ENCODE measurements around the gene HIVEP2. TPM values are rescaled to one million over a fixed set of nuclear protein-coding genes. Genes with fewer than 3 reads are reported as not detected.

HIVEP2 gene
- total and polyA plus RNA-seq, 5 donors from 2014 or later: 9.7 to 76.7 (median 12.3) TPM

DNA sequence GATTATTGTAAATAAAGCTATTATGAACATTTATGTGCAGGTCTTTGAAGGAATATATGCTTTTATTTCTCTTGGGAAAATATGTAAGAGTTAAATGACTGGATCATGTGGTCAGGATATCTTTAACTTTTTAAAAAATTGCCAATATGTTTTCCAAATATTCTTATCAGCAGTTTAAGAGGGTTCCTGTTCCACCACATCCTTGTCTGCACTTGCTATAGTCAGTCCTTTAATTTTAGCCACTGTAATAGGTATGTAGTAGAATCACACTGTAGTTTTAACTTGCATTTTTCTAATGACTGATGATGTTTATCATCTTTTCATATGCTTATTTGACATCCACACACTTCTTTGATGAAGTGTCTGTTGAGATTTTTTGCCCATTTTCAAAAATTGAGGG lies 23.6 kb upstream of the HIVEP2 start:
- no peaks in the 10 kb centered on the region for H3K27me3 Mint-ChIP-seq
- no peak overlapping the region for H3K4me3 Mint-ChIP-seq
- Histone ChIP-seq H3K27ac (ENCODE audit: insufficient read depth, low read length, poor library complexity, severe bottlenecking) (no peak overlapping the region), H3K9me3 (ENCODE audit: control insufficient read depth in 2 of 2, low read length in 2 of 2) (no peaks in the 10 kb centered on the region), H3K4me1 (ENCODE audit: control insufficient read depth, insufficient read depth, low read length, poor library complexity, severe bottlenecking) (no peaks in the 10 kb centered on the region), H3K27me3 (ENCODE audit: control insufficient read depth, insufficient read depth, low read length) (no peaks in the 10 kb centered on the region), H3K36me3 (ENCODE audit: control insufficient read depth, insufficient read depth, low read length) (no peaks in the 10 kb centered on the region), H3K4me3 (ENCODE audit: low read depth, low read length) (no peak overlapping the region)
- H3K36me3 Mint-ChIP-seq: peaks cover 3% of the 10 kb centered on the region
- DNase-seq (no peak), ATAC-seq (ENCODE audit: low read depth in 2 of 2) (no peak)
- H3K27ac Mint-ChIP-seq: no peak overlapping the region
- H3K4me1 Mint-ChIP-seq: peaks cover 0 to 4% (median 0%) of the 10 kb centered on the region in 4 donors
- peaks cover 0 to 6% (median 0%) of the 10 kb centered on the region in 7 donors for H3K9me3 Mint-ChIP-seq

DNA sequence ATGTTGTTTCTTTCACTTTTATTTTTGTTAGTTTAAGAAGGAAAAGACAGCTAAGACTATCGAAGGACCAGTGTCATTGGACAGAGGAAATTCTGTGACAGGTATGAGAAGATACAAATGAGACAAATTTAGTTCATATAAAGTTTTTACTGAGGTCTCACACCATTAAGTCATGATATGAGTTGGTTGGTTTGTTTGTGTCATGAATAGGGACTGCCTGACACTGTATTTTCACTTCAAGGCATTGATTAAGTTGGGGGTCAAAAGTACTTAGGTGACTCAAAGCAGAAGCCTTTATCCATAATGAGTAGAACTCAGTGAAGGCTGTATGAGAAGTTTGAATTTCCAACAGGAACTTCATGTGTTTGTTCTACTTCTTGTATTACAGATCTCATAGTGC lies 21.3 kb upstream of the HIVEP2 start:
- Histone ChIP-seq H3K9me3 (ENCODE audit: control insufficient read depth in 2 of 2, low read length in 2 of 2) (no peaks in the 10 kb centered on the region), H3K4me1 (ENCODE audit: control insufficient read depth, insufficient read depth, low read length, poor library complexity, severe bottlenecking) (no peaks in the 10 kb centered on the region), H3K27ac (ENCODE audit: insufficient read depth, low read length, poor library complexity, severe bottlenecking) (no peak overlapping the region), H3K4me3 (ENCODE audit: low read depth, low read length) (no peak overlapping the region), H3K36me3 (ENCODE audit: control insufficient read depth, insufficient read depth, low read length) (no peaks in the 10 kb centered on the region), H3K27me3 (ENCODE audit: control insufficient read depth, insufficient read depth, low read length) (no peaks in the 10 kb centered on the region)
- DNase-seq: no peak
- H3K9me3 Mint-ChIP-seq: peaks cover 0 to 6% (median under 1%) of the 10 kb centered on the region in 7 donors
- H3K4me1 Mint-ChIP-seq: peaks cover 0 to 4% (median 0%) of the 10 kb centered on the region in 4 donors
- no peak for ATAC-seq (ENCODE audit: low read depth in 2 of 2)
- no peaks in the 10 kb centered on the region for H3K27me3 Mint-ChIP-seq
- no peak overlapping the region for H3K4me3 Mint-ChIP-seq
- H3K36me3 Mint-ChIP-seq: peaks cover 3% of the 10 kb centered on the region
- H3K27ac Mint-ChIP-seq: no peak overlapping the region

DNA sequence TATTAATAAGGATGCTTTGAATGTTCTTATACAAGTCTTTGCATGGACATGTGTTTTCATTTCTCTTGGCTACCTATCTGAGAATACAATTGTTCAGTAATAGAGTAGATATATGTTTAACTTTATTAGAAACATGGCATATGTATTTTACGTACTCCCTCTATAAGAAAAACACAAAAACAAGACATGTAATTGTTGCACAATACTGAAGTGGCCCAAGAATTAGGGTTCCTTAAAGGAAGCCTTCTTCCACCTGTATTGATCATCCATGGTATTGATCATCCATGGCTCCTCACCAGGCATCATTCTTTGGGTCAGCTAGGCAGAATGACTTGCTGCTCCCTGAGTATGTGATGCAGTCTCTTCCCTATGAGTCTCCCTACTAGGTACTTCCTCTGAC lies 20.2 kb upstream of the HIVEP2 start:
- Mint-ChIP-seq H3K4me1 (peaks cover 0 to 4% (median 0%) of the 10 kb centered on the region in 4 donors), H3K9me3 (peaks cover 0 to 8% (median 4%) of the 10 kb centered on the region in 7 donors), H3K27me3 (no peaks in the 10 kb centered on the region), H3K4me3 (no peak overlapping the region), H3K36me3 (peaks cover 8% of the 10 kb centered on the region), H3K27ac (no peak overlapping the region)
- no peaks in the 10 kb centered on the region for H3K36me3 ChIP-seq (ENCODE audit: control insufficient read depth, insufficient read depth, low read length)
- ATAC-seq (ENCODE audit: low read depth in 2 of 2) (no peak), DNase-seq (no peak)
- H3K4me3 ChIP-seq (ENCODE audit: low read depth, low read length): no peak overlapping the region
- no peak overlapping the region for H3K27ac ChIP-seq (ENCODE audit: insufficient read depth, low read length, poor library complexity, severe bottlenecking)
- H3K27me3 ChIP-seq (ENCODE audit: control insufficient read depth, insufficient read depth, low read length): no peaks in the 10 kb centered on the region
- H3K4me1 ChIP-seq (ENCODE audit: control insufficient read depth, insufficient read depth, low read length, poor library complexity, severe bottlenecking): no peaks in the 10 kb centered on the region
- no peaks in the 10 kb centered on the region for H3K9me3 ChIP-seq (ENCODE audit: control insufficient read depth in 2 of 2, low read length in 2 of 2)

DNA sequence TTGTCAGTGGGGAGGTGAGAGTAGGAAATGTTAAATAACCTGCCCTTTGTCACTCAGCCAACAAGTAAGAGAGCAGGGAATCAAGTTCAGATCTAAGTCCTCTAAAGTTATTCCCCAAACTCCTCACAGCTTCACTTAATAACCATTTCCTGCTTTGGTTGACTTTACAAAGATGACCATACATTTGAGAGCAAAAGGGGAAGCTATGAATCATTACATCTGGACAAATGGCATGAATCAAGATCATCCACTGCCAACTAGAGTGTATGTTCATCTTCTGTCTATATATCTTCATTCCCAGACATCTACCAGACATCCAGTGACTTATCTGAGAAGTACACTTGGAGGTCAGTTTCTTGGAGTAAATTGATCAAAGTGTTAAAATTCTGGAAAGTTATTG lies 15.1 kb upstream of the HIVEP2 start:
- H3K27me3 Mint-ChIP-seq: no peaks in the 10 kb centered on the region
- no peak overlapping the region for H3K27ac Mint-ChIP-seq
- peaks cover 8% of the 10 kb centered on the region for H3K36me3 Mint-ChIP-seq
- Histone ChIP-seq H3K36me3 (ENCODE audit: control insufficient read depth, insufficient read depth, low read length) (no peaks in the 10 kb centered on the region), H3K4me3 (ENCODE audit: low read depth, low read length) (no peak overlapping the region), H3K9me3 (ENCODE audit: control insufficient read depth in 2 of 2, low read length in 2 of 2) (no peaks in the 10 kb centered on the region), H3K27ac (ENCODE audit: insufficient read depth, low read length, poor library complexity, severe bottlenecking) (no peak overlapping the region), H3K4me1 (ENCODE audit: control insufficient read depth, insufficient read depth, low read length, poor library complexity, severe bottlenecking) (no peaks in the 10 kb centered on the region), H3K27me3 (ENCODE audit: control insufficient read depth, insufficient read depth, low read length) (no peaks in the 10 kb centered on the region)
- H3K9me3 Mint-ChIP-seq: peaks cover 0 to 8% (median 3%) of the 10 kb centered on the region in 7 donors
- no peak overlapping the region for H3K4me3 Mint-ChIP-seq
- no peak for ATAC-seq (ENCODE audit: low read depth in 2 of 2)
- DNase-seq: no peak
- no peaks in the 10 kb centered on the region for H3K4me1 Mint-ChIP-seq

DNA sequence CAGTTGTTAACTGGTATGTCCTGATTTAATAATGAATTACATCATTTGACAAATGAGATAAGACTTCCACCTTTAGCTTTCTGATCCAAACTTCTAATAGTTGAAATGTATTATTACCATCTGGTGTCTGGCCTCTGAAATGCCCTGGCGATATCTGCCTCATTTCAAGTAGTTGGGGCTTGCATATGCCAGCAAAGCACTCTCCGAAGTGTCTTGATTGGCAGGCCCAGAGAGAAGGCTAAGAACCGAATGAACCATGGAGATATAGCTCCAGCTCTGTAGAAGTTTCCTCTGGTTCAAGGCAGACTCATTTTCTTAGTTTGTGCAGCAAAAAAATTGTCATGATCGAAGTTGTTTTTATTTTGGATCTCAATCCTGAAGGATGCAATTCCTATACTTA lies 13.4 kb upstream of the HIVEP2 start:
- H3K4me1 ChIP-seq (ENCODE audit: control insufficient read depth, insufficient read depth, low read length, poor library complexity, severe bottlenecking): no peaks in the 10 kb centered on the region
- H3K36me3 ChIP-seq (ENCODE audit: control insufficient read depth, insufficient read depth, low read length): no peaks in the 10 kb centered on the region
- Mint-ChIP-seq H3K9me3 (peaks cover 0 to 8% (median 3%) of the 10 kb centered on the region in 7 donors), H3K27ac (no peak overlapping the region), H3K4me3 (no peak overlapping the region), H3K27me3 (no peaks in the 10 kb centered on the region), H3K36me3 (peaks cover 4% of the 10 kb centered on the region), H3K4me1 (peaks cover 0 to 6% (median 2%) of the 10 kb centered on the region in 4 donors)
- H3K27ac ChIP-seq (ENCODE audit: insufficient read depth, low read length, poor library complexity, severe bottlenecking): no peak overlapping the region
- no peaks in the 10 kb centered on the region for H3K27me3 ChIP-seq (ENCODE audit: control insufficient read depth, insufficient read depth, low read length)
- DNase-seq (no peak), ATAC-seq (ENCODE audit: low read depth in 2 of 2) (no peak)
- H3K9me3 ChIP-seq (ENCODE audit: control insufficient read depth in 2 of 2, low read length in 2 of 2): no peaks in the 10 kb centered on the region
- H3K4me3 ChIP-seq (ENCODE audit: low read depth, low read length): no peak overlapping the region

DNA sequence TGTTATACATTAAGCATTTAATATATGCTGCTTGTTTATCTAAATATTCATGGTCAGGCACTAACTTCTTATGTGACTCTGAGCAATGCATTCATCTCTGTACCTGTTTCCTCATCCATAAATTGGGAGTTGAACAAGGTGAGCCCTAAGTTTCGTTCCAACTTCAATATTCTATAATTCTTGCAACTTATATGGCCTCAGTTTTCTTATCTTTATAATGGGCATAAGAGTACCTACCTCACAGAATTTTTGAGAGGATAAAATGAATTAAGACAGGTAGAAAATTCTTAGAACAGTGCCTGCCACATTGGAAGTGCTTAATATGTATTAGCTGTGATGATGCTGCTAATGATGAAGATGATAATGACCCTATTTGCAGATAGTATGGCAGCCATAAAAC lies 11.8 kb upstream of the HIVEP2 start:
- H3K27ac Mint-ChIP-seq: no peak overlapping the region
- H3K4me1 ChIP-seq (ENCODE audit: control insufficient read depth, insufficient read depth, low read length, poor library complexity, severe bottlenecking): no peaks in the 10 kb centered on the region
- no peak for ATAC-seq (ENCODE audit: low read depth in 2 of 2)
- H3K36me3 ChIP-seq (ENCODE audit: control insufficient read depth, insufficient read depth, low read length): no peaks in the 10 kb centered on the region
- no peaks in the 10 kb centered on the region for H3K27me3 Mint-ChIP-seq
- H3K27ac ChIP-seq (ENCODE audit: insufficient read depth, low read length, poor library complexity, severe bottlenecking): no peak overlapping the region
- no peak overlapping the region for H3K4me3 ChIP-seq (ENCODE audit: low read depth, low read length)
- no peak for DNase-seq
- H3K36me3 Mint-ChIP-seq: peaks cover 4% of the 10 kb centered on the region
- H3K9me3 Mint-ChIP-seq: peaks cover 0 to 8% (median 3%) of the 10 kb centered on the region in 7 donors
- H3K9me3 ChIP-seq (ENCODE audit: control insufficient read depth in 2 of 2, low read length in 2 of 2): no peaks in the 10 kb centered on the region
- H3K4me1 Mint-ChIP-seq: peaks cover 9 to 13% (median 9%) of the 10 kb centered on the region in 4 donors
- no peak overlapping the region for H3K4me3 Mint-ChIP-seq
- H3K27me3 ChIP-seq (ENCODE audit: control insufficient read depth, insufficient read depth, low read length): no peaks in the 10 kb centered on the region

DNA sequence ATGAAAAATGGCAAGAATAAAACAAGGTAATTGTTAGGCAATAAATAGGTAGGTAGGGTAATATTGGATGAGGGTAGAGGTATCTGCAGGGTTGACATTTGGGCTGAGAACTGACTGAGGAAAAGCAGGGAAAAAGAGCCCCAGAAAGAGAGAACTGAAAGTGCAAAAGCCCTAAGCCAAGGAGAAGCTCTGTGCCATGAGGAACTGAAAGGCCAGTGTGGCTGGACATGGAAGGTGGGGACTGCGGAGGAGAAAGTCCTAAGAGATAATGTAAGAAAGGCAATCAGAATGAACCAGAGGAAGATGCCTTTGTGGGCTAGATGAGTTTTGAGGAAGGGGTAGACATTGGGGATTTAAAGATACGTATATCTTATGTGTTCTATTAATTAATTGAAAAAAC lies 9.9 kb upstream of the HIVEP2 start:
- ATAC-seq (ENCODE audit: low read depth in 2 of 2): no peak
- Histone ChIP-seq H3K4me3 (ENCODE audit: low read depth, low read length) (no peak overlapping the region), H3K4me1 (ENCODE audit: control insufficient read depth, insufficient read depth, low read length, poor library complexity, severe bottlenecking) (no peaks in the 10 kb centered on the region), H3K27me3 (ENCODE audit: control insufficient read depth, insufficient read depth, low read length) (no peaks in the 10 kb centered on the region), H3K27ac (ENCODE audit: insufficient read depth, low read length, poor library complexity, severe bottlenecking) (no peak overlapping the region), H3K36me3 (ENCODE audit: control insufficient read depth, insufficient read depth, low read length) (no peaks in the 10 kb centered on the region), H3K9me3 (ENCODE audit: control insufficient read depth in 2 of 2, low read length in 2 of 2) (no peaks in the 10 kb centered on the region)
- DNase-seq: no peak
- Mint-ChIP-seq H3K27ac (peak overlapping the region in 1 of 3 donors; percentile 81), H3K4me1 (peaks cover 9 to 13% (median 10%) of the 10 kb centered on the region in 4 donors), H3K27me3 (no peaks in the 10 kb centered on the region), H3K9me3 (no peaks in the 10 kb centered on the region), H3K4me3 (no peak overlapping the region), H3K36me3 (no peaks in the 10 kb centered on the region)

DNA sequence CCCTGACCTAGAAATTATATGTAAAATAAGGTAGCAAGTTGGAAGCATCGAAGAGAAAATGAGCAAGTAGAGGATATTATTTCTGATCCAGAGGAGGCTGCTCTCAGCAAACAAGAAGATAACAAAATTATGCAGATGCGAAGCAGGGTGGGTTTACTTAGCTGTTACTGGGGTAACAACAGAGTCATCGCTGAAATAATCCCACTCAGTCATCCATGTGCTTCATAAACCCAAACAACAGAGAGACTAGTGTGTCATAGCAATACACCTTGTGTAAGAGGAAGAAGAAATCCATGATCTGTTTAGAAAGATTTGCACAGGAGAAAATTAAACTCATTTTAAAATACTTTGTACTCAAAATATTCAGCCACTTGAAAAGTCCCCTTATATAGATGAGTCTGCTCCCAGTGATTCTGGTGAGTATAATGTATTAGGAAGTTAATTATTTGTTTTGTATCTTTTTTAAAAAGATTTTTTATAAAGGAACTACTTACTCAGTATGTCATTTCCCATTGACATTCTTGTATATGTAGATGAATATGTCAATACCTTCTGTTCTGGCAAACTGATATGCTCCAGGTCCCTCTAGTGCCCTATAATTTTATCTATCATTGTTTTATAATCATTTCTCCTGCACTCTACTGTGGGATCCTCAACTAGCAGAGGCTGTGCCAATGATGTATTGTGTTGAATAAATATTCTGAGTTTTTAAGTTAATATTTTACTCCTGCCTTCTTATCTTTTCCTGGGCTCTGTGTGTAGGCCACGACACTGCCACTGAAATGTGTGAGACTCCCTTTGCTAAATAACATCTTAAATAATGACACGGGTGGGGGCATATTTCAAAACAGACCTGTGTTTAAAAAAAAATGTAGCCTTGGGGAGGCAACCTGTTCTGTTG lies 8.6 kb upstream of the HIVEP2 start:
- H3K27me3 Mint-ChIP-seq: no peaks in the 10 kb centered on the region
- H3K36me3 Mint-ChIP-seq: no peaks in the 10 kb centered on the region
- no peaks in the 10 kb centered on the region for H3K9me3 Mint-ChIP-seq
- H3K4me3 Mint-ChIP-seq: no peak overlapping the region
- Histone ChIP-seq H3K4me1 (ENCODE audit: control insufficient read depth, insufficient read depth, low read length, poor library complexity, severe bottlenecking) (no peaks in the 10 kb centered on the region), H3K36me3 (ENCODE audit: control insufficient read depth, insufficient read depth, low read length) (no peaks in the 10 kb centered on the region), H3K4me3 (ENCODE audit: low read depth, low read length) (no peak overlapping the region), H3K27ac (ENCODE audit: insufficient read depth, low read length, poor library complexity, severe bottlenecking) (no peak overlapping the region), H3K27me3 (ENCODE audit: control insufficient read depth, insufficient read depth, low read length) (no peaks in the 10 kb centered on the region), H3K9me3 (ENCODE audit: control insufficient read depth in 2 of 2, low read length in 2 of 2) (no peaks in the 10 kb centered on the region)
- H3K27ac Mint-ChIP-seq: peak overlapping the region; percentile 16 to 38 (median 28)
- ATAC-seq (ENCODE audit: low read depth in 2 of 2) (peak; percentile 73 to 80), DNase-seq (peak in 1 of 3 donors; percentile 45)
- peaks cover 9 to 14% (median 12%) of the 10 kb centered on the region in 4 donors for H3K4me1 Mint-ChIP-seq

All from CD4-positive, CD25-positive, alpha-beta regulatory T cell (primary cell).